ENCODE results near the gene DCAF11. TPM values are rescaled to one million over a fixed set of nuclear protein-coding genes. Genes with fewer than 3 reads are reported as not detected.

The DCAF11 gene
- total RNA-seq, 1 experiment from 2014 or later: 37.2 TPM

GRCh38 chr14:24156840-24157239 lies 42.3 kb downstream of the DCAF11 start:
- no peak for DNase-seq (ENCODE audit: low read depth)

GRCh38 chr14:24157331-24157730 lies 42.8 kb downstream of the DCAF11 start:
- no peak for DNase-seq (ENCODE audit: low read depth)

- DNase-seq (ENCODE audit: low read depth): no peak
Observed at GRCh38 chr14:24159777-24160498, 45.4 kb downstream of the DCAF11 start.

DNA sequence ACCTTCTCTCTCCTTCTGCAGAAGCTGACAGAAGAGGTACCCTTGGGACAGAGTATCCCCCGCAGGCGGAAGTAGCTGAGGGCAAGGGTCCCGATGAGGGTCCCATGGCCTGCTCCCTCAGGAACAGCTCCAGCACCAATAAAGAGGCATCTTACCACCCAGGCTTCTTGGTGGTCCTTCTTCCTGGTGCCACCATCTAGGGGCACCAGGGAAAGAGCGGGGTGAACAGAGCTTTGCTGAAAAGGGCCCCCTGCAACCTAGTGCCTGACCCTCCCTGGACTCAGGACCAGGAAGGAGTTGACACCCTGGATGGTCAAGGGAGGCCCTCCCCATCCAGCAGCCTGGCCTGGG lies 45.9 kb downstream of the DCAF11 start:
- DNase-seq (ENCODE audit: low read depth): no peak

DNA sequence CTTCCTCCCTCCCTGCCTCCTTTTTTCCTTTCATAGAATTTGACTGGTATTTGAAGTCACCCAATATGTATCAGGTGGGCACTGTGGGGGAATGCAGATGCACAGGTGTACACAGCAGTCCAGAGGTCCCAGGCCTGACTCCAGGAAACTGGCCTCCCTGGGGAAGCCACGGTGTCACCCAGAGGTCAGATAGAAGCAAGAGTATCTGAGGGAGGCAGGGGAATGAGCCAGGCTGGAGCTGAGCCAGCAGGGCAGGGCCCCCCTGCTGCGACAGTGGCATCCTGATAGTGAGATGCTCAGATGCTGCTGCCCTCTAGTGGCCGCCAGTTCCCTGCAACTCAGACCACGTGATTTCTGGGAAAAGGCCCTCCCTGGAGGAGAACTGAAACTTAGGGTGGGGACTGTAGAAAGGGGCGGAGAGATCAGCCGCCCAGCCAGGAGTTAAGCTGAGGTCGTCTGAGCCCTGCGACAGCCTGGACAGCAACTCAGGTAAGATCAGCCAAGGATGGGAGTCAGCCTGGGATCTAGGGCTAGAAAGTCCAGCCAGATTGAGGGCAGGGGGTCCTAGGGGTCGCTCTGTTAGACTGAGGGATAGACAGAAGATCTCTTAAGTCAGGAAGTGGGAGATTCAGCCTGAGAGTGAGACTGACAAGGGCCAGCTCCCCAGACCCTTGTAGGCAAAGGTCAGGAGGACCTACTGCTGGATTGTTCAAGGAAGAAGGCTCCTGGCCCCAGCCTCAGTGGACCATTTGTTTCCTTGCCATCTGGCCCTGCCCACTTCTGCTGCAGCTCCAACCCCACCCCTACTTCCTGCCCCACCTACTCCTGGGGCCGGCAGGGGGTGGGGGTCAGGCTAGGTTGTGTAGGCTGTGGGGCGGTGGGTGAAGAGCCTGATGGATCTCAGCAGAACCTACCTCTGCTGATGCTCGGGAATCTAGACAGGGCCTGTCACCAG lies 46.5 kb downstream of the DCAF11 start, which contains the start of gene IRF9:
Gene IRF9, plus strand, starts transcription at position 416 of the 955 bp plus-strand sequence. CDS start 880 bp downstream, outside the sequence.
- DNase-seq (ENCODE audit: low read depth): peak; percentile 95

GRCh38 chr14:24162093-24162492 lies 47.5 kb downstream of the DCAF11 start:
- DNase-seq (ENCODE audit: low read depth): no peak

GRCh38 chr14:24164518-24164991 lies 50.0 kb downstream of the DCAF11 start:
- no peak for DNase-seq (ENCODE audit: low read depth)

- DNase-seq (ENCODE audit: low read depth): no peak
Observed at GRCh38 chr14:24165785-24166184, 51.2 kb downstream of the DCAF11 start.

DNA sequence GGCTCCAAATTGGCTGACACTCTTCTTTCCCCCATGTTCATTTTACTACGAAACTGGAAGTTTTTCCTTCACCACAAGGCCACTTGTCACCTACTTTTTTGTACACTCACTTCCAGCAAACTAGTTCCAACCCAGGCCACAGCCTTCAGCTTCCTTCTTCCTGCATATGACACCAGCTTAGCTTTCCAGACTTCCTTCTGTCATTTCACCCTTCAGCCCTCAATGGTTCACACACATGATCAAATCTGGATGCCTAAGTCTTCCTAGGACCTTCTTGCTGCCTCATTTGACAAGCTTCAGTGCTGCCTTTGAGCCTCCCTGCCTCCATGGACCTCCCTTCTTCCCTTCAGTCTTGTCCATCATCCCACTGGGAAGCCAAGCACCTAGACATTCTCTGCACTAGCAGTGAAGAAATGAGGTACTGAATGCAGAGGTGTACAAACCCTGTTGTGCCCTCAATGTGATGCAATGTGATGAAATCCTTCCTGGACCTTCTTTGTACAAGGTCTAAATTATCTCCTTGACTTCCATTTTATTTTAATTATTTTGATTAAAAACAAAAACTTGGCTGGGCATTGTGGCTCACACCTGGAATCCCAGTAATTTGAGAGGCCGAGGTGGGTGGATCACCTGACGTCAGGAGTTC lies 53.0 kb downstream of the DCAF11 start:
- no peak for DNase-seq (ENCODE audit: low read depth)

DNA sequence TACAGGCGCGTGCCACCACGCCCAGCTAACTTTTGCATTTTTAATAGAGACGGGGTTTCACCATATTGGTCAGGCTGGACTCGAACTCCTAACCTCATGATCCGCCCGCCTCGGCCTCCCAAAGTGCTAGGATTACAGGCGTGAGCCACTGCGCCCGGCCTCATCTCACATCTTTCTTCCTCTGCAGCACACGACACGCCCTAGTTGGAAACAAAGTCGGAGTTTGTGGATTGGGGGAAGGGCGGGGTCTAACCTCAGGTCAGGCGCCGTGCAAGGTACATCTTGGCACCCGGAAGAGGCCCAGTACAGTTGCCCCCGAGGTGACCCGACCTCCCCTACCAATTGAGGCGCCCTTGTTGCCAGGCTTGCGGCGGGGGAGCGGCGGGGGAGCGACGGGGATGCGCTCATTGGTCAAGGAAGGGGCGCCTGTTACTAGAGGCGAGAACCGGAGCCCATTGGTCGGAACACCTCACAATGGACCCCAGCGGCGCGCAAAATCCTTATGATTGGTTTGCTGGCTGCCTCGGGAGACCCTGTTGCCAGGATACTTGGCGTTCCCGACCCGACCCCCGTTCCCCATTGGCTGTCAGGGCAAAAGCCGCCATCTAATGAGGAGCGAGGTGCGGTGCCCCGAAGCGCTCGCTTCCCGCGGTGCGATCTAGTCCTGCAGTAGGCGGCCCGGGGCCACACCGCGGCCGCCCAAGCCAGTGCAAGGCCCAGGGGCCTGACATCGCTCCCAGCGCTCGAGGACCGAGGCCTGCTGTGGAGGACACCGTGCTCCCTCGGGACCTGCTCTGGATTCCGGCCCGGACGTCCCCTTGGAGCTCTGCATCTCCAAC lies 57.1 kb downstream of the DCAF11 start, which contains the start of gene REC8:
Gene REC8, plus strand, starts transcription at position 659 of the 839 bp plus-strand sequence. CDS start 473 bp downstream, outside the sequence.
- no peak for DNase-seq (ENCODE audit: low read depth)

- DNase-seq (ENCODE audit: low read depth): no peak
Observed at GRCh38 chr14:24172261-24172860, 57.8 kb downstream of the DCAF11 start.

DNA sequence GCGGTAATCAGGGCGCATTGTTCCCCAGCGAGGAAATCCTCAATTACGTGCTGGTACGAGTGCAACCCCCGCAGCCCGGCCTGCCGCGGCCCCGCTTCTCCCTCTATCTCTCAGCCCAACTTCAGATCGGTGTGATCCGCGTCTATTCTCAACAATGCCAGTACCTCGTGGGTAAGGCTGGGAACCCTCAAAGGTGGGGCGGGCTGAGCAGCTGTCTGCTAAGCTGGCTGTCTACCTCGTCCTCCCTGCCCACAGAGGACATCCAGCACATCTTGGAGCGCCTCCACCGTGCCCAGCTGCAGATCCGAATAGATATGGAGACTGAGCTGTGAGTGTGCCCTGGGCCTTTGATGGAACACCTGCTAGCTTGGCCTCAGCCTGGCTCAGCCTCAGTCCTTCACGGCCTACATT lies 58.3 kb downstream of the DCAF11 start:
- DNase-seq (ENCODE audit: low read depth): no peak

Small RNA genes within 50 kb of the gene (small RNA-seq; reads per million reads assigned to genes)
- gene IRF9: not detected
- gene RNA5SP383: 0.14 reads per million

Other genes starting within 250 kb of the DCAF11 start
- 36.9 and 37.4 TPM in 2 replicates for gene DHRS4, start 161.0 kb upstream of the DCAF11 start, total RNA-seq (2014; rRNA removed; shearing (Covaris generic))
- 24.6 and 31.5 TPM in 2 replicates for gene DHRS4L2, start 125.8 kb upstream of the DCAF11 start, total RNA-seq (2014; rRNA removed; shearing (Covaris generic))
- 0.07 and 0.11 TPM in 2 replicates for gene CARMIL3, start 62.8 kb upstream of the DCAF11 start, total RNA-seq (2014; rRNA removed; shearing (Covaris generic))
- not detected in 2 replicates for gene CPNE6, start 43.2 kb upstream of the DCAF11 start, total RNA-seq (2014; rRNA removed; shearing (Covaris generic))
- gene PCK2, start 20.5 kb upstream of the DCAF11 start, total RNA-seq (2014; rRNA removed; shearing (Covaris generic)): 27.1 and 29.3 TPM in 2 replicates
- 1.3 and 4.4 TPM in 2 replicates for gene NRL, start 172 bp downstream of the DCAF11 start, total RNA-seq (2014; rRNA removed; shearing (Covaris generic))
- 0.63 TPM in 1 of 2 replicates, not detected in the other for gene FITM1, start 15.9 kb downstream of the DCAF11 start, total RNA-seq (2014; rRNA removed; shearing (Covaris generic))
- 130 and 149 TPM in 2 replicates for gene PSME1, start 21.4 kb downstream of the DCAF11 start, total RNA-seq (2014; rRNA removed; shearing (Covaris generic))
- 30.2 and 32.2 TPM in 2 replicates for gene EMC9, start 26.8 kb downstream of the DCAF11 start, total RNA-seq (2014; rRNA removed; shearing (Covaris generic))
- 224 and 243 TPM in 2 replicates for gene PSME2, start 31.8 kb downstream of the DCAF11 start, total RNA-seq (2014; rRNA removed; shearing (Covaris generic))
- 57.7 and 69.8 TPM in 2 replicates for gene RNF31, start 32.7 kb downstream of the DCAF11 start, total RNA-seq (2014; rRNA removed; shearing (Covaris generic))
- 5.0 and 7.8 TPM in 2 replicates for gene IRF9, start 46.5 kb downstream of the DCAF11 start, total RNA-seq (2014; rRNA removed; shearing (Covaris generic))
- 0.53 and 1.0 TPM in 2 replicates for gene REC8, start 57.3 kb downstream of the DCAF11 start, total RNA-seq (2014; rRNA removed; shearing (Covaris generic))
- gene IPO4, start 74.0 kb downstream of the DCAF11 start, total RNA-seq (2014; rRNA removed; shearing (Covaris generic)): 242 and 273 TPM in 2 replicates
- 54.0 and 68.3 TPM in 2 replicates for gene TM9SF1, start 80.7 kb downstream of the DCAF11 start, total RNA-seq (2014; rRNA removed; shearing (Covaris generic))
- 0.13 TPM in 1 of 2 replicates, not detected in the other for gene TSSK4, start 90.9 kb downstream of the DCAF11 start, total RNA-seq (2014; rRNA removed; shearing (Covaris generic))
- gene CHMP4A, start 98.7 kb downstream of the DCAF11 start, total RNA-seq (2014; rRNA removed; shearing (Covaris generic)): 20.0 and 44.4 TPM in 2 replicates
- 10.6 and 12.3 TPM in 2 replicates for gene MDP1, start 101.3 kb downstream of the DCAF11 start, total RNA-seq (2014; rRNA removed; shearing (Covaris generic))
- 307 and 368 TPM in 2 replicates for gene NEDD8, start 117.6 kb downstream of the DCAF11 start, total RNA-seq (2014; rRNA removed; shearing (Covaris generic))
- 92.5 and 107 TPM in 2 replicates for gene GMPR2, start 118.2 kb downstream of the DCAF11 start, total RNA-seq (2014; rRNA removed; shearing (Covaris generic))
- gene TINF2, start 127.8 kb downstream of the DCAF11 start, total RNA-seq (2014; rRNA removed; shearing (Covaris generic)): 47.2 and 52.4 TPM in 2 replicates
- 0.76 and 1.4 TPM in 2 replicates for gene TGM1, start 148.4 kb downstream of the DCAF11 start, total RNA-seq (2014; rRNA removed; shearing (Covaris generic))
- 24.0 and 24.5 TPM in 2 replicates for gene RABGGTA, start 156.8 kb downstream of the DCAF11 start, total RNA-seq (2014; rRNA removed; shearing (Covaris generic))
- 6.0 and 6.9 TPM in 2 replicates for gene DHRS1, start 185.0 kb downstream of the DCAF11 start, total RNA-seq (2014; rRNA removed; shearing (Covaris generic))
- gene NOP9, start 185.1 kb downstream of the DCAF11 start, total RNA-seq (2014; rRNA removed; shearing (Covaris generic)): 21.1 and 25.6 TPM in 2 replicates
- gene CIDEB, start 193.2 kb downstream of the DCAF11 start, total RNA-seq (2014; rRNA removed; shearing (Covaris generic)): 0.10 TPM in 1 of 2 replicates, not detected in the other
- gene LTB4R2, start 195.4 kb downstream of the DCAF11 start, total RNA-seq (2014; rRNA removed; shearing (Covaris generic)): 5.0 and 7.8 TPM in 2 replicates
- 3.8 and 6.5 TPM in 2 replicates for gene LTB4R, start 196.7 kb downstream of the DCAF11 start, total RNA-seq (2014; rRNA removed; shearing (Covaris generic))
- not detected in 2 replicates for gene ADCY4, start 220.3 kb downstream of the DCAF11 start, total RNA-seq (2014; rRNA removed; shearing (Covaris generic))
- gene RIPK3, start 225.2 kb downstream of the DCAF11 start, total RNA-seq (2014; rRNA removed; shearing (Covaris generic)): 0.08 TPM in 1 of 2 replicates, not detected in the other